OCI-LY3 (cell line): ENCODE data around the gene TRIM16.

Source experiments
- H2AFZ ChIP-seq: fragments of 200-600, 300-600 bp; shearing (Covaris generic); 2 replicates; pipeline ENCODE4 v1.6.0; 2014; ENCODE audit warnings: antibody characterized with exemption, low read depth, low read length
- H3K27ac ChIP-seq: fragments of 200-600, 300-600 bp; sonication (generic); 2 replicates; pipeline ENCODE4 v1.5.1; 2014; ENCODE audit warnings: mild to moderate bottlenecking, low read length, moderate library complexity, mixed read lengths
- H3K27me3 ChIP-seq: fragments of 200-600, 300-600 bp; sonication (generic); 2 replicates; pipeline ENCODE4 v1.6.1; 2014; ENCODE audit warnings: low read depth, low read length, mixed read lengths
- H3K36me3 ChIP-seq: fragments of 200-600, 300-600 bp; sonication (generic); replicated peaks from 2 replicates; pipeline ENCODE3; 2014; ENCODE audit warnings: low read depth, low read length, mixed read lengths
- H3K4me1 ChIP-seq: fragments of 300-600, 200-600 bp; sonication (generic); 2 replicates; pipeline ENCODE4 v1.6.1; 2014; ENCODE audit warnings: low read length, mixed read lengths
- H3K4me2 ChIP-seq: fragments of 200-600, 300-600 bp; sonication (generic); 2 replicates; pipeline ENCODE4 v1.6.1; 2014; ENCODE audit warnings: low read length, mixed read lengths
- H3K4me3 ChIP-seq: fragments of 300-600, 200-600 bp; sonication (generic); 2 replicates; pipeline ENCODE4 v1.5.1; 2014; ENCODE audit warnings: antibody characterized with exemption, mild to moderate bottlenecking, low read length, moderate library complexity
- H3K79me2 ChIP-seq: fragments of 300-600, 200-600 bp; shearing (Covaris generic); 2 replicates; pipeline ENCODE4 v1.6.1; 2014; ENCODE audit warnings: mild to moderate bottlenecking, low read length, mixed read lengths
- H3K9ac ChIP-seq: fragments of 300-600, 200-600 bp; shearing (Covaris generic); 2 replicates; pipeline ENCODE4 v1.6.0; 2014; ENCODE audit warnings: mild to moderate bottlenecking, low read length, moderate library complexity
- H3K9me3 ChIP-seq: fragments of 200-600, 300-600 bp; shearing (Covaris generic); 2 replicates; pipeline ENCODE4 v1.6.1; 2014; ENCODE audit warnings: low read length, mixed read lengths; ENCODE audit not compliant: insufficient read depth
- H4K20me1 ChIP-seq: fragments of 200-600, 300-600 bp; sonication (generic); 2 replicates; pipeline ENCODE4 v1.6.1; 2016; ENCODE audit warnings: low read length, mixed read lengths; ENCODE audit not compliant: insufficient read depth
- EZH2phosphoT487 ChIP-seq: fragments of 200-600 bp; shearing (Covaris generic); IDR thresholded peaks from 2 replicates; pipeline ENCODE4 v1.6.1; 2018; ENCODE audit warnings: antibody characterized with exemption, mixed run types, low read depth
- TF ChIP-seq, protein P1 (sequence below): fragments of 200-600, 300-600 bp; sonication (generic); IDR thresholded peaks from 2 replicates; pipeline ENCODE4 v1.5.1; 2014; ENCODE audit warnings: antibody characterized with exemption, low read length, low read depth

TRIM16 gene

DNA sequence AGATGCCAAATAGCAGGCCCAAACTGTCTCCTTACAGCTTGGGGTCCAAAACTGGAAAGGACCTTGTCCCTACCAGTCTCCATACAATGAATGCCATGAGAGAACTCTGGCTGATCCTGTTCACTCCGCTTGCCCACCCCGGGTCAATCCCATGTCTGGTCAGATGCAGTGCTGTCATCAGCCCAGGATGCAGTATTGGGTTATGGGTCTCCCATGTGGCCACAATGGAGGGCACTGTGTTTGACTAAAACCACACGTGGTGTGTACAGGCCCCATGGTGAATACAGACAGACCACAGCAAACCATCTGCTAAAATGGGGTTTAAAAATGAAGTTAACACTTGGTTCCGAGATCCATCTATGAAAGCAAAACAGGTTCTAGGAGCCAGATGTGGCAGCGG is 20.4 kb downstream of the TRIM16 start:
- Histone ChIP-seq H3K79me2 (no peaks in the 10 kb centered on the region), H3K27me3 (no peaks in the 10 kb centered on the region), H3K9ac (no peak overlapping the region), H3K4me2 (no peak overlapping the region), H3K4me1 (no peaks in the 10 kb centered on the region), H4K20me1 (no peaks in the 10 kb centered on the region), H3K4me3 (no peak overlapping the region), H3K36me3 (no peaks in the 10 kb centered on the region), H2AFZ (no peak overlapping the region), H3K27ac (no peak overlapping the region), H3K9me3 (no peaks in the 10 kb centered on the region)
- TF ChIP-seq, protein P1, sequence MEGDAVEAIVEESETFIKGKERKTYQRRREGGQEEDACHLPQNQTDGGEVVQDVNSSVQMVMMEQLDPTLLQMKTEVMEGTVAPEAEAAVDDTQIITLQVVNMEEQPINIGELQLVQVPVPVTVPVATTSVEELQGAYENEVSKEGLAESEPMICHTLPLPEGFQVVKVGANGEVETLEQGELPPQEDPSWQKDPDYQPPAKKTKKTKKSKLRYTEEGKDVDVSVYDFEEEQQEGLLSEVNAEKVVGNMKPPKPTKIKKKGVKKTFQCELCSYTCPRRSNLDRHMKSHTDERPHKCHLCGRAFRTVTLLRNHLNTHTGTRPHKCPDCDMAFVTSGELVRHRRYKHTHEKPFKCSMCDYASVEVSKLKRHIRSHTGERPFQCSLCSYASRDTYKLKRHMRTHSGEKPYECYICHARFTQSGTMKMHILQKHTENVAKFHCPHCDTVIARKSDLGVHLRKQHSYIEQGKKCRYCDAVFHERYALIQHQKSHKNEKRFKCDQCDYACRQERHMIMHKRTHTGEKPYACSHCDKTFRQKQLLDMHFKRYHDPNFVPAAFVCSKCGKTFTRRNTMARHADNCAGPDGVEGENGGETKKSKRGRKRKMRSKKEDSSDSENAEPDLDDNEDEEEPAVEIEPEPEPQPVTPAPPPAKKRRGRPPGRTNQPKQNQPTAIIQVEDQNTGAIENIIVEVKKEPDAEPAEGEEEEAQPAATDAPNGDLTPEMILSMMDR, result no peak

DNA sequence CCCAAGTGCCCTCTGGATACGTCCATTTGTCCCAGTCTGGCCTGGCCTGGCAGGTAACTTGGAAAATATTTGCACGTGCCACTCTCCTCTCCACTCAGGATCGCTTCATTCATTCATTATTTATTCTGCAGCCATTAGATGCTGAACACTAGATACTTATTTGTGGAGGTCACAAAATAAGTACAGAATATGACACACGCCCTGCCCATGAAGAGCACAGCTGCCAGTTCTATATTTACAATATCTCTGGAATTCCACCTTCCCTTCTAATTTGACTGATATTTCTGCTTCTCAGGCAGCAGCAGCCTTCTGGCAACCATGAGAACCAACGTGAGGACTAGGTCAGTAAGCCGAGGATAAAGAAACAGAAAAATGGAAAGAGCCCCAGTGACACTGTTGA is 20.9 kb downstream of the TRIM16 start:
- TF ChIP-seq, protein P1, result no peak
- TF ChIP-seq EZH2phosphoT487, result no peak
- no peak overlapping the region for H3K4me3 ChIP-seq
- H2AFZ ChIP-seq, result no peak overlapping the region
- H3K79me2 ChIP-seq, result no peaks in the 10 kb centered on the region
- H3K9me3 ChIP-seq, result no peaks in the 10 kb centered on the region
- no peaks in the 10 kb centered on the region for H3K27me3 ChIP-seq
- no peak overlapping the region for H3K27ac ChIP-seq
- H3K9ac ChIP-seq, result no peak overlapping the region
- no peaks in the 10 kb centered on the region for H4K20me1 ChIP-seq
- no peaks in the 10 kb centered on the region for H3K36me3 ChIP-seq
- H3K4me2 ChIP-seq, result no peak overlapping the region
- no peaks in the 10 kb centered on the region for H3K4me1 ChIP-seq

DNA sequence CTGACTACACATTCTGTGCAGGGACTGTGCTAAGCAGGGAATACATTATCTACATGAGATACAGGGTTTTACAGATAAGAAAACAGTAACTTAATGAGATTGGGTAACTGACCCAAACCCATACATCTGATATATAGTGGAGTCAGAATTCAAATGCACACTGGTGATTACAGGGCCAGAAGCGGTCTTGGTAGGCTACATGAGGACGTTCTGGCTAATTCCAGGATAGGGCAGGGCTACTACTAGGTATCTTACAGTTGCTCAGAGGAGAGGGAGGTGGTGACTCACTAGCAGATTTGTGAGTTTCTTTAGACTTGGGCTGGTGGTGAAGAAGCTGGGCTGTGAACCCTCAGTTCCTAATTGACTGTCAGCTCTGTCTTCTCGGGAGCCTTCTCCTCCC is 21.4 kb downstream of the TRIM16 start:
- Histone ChIP-seq H3K4me3 (no peak overlapping the region), H2AFZ (no peak overlapping the region), H3K9ac (no peak overlapping the region), H3K4me2 (no peak overlapping the region), H3K27ac (no peak overlapping the region), H3K4me1 (no peaks in the 10 kb centered on the region), H3K27me3 (no peaks in the 10 kb centered on the region), H4K20me1 (no peaks in the 10 kb centered on the region), H3K36me3 (no peaks in the 10 kb centered on the region), H3K79me2 (no peaks in the 10 kb centered on the region), H3K9me3 (no peaks in the 10 kb centered on the region)
- TF ChIP-seq, protein P1, result no peak
- TF ChIP-seq EZH2phosphoT487, result no peak

- no peak overlapping the region for H3K4me2 ChIP-seq
- H3K4me3 ChIP-seq, result no peak overlapping the region
- H3K27ac ChIP-seq, result no peak overlapping the region
Observed at GRCh38 chr17:15660077-15660476, 24.0 kb downstream of the TRIM16 start.

More at GRCh38 chr17:15660077-15660476, 24.0 kb downstream of the TRIM16 start:
- Histone ChIP-seq H3K79me2 (no peaks in the 10 kb centered on the region), H3K9ac (no peak overlapping the region), H3K4me1 (no peaks in the 10 kb centered on the region), H3K9me3 (no peaks in the 10 kb centered on the region), H4K20me1 (no peaks in the 10 kb centered on the region), H3K36me3 (no peaks in the 10 kb centered on the region), H2AFZ (no peak overlapping the region), H3K27me3 (no peaks in the 10 kb centered on the region)
- no peak for TF ChIP-seq EZH2phosphoT487
- TF ChIP-seq, protein P1, result no peak
